ENCODE results near the gene SHKBP1. TPM values are rescaled to one million over a fixed set of nuclear protein-coding genes. Genes with fewer than 3 reads are reported as not detected.

SHKBP1 gene
- total RNA-seq, 1 experiment from 2014 or later: 16.2 TPM

DNA sequence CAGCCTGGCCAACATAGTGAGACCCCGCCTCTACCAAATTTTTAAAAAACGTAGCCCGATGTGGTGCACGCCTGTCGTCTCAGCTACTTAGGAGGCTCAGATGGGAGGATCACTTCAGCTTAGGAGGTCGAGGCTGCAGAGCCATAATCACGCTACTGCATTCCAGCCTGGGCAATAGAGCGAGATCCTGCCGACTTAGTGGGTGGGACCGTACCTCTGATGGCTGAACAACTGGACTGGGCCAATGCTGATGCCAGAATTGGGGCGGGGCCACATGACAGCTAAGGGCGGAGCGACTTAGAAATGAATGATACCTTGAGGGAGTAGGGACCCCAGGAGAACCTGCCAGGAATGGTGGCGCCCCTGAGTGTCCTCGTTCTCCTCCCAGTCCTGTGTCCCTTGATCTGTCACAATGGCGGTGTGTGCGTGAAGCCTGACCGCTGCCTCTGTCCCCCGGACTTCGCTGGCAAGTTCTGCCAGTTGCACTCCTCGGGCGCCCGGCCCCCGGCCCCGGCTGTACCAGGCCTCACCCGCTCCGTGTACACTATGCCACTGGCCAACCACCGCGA, 28.1 kb downstream of the SHKBP1 start:
- DNase-seq (ENCODE audit: low read depth in 1 of 2, low spot score in 2 of 2): no peak
- H3K4me1 ChIP-seq (replicated peaks): peaks cover 54% of the 10 kb centered on the region
- H3K4me3 ChIP-seq: peak overlapping the region; percentile 38; the same call in 1 of the 2 replicates
- no peaks in the 10 kb centered on the region for H3K9me3 ChIP-seq (replicated peaks)
- peaks cover 19% of the 10 kb centered on the region for H3K27me3 ChIP-seq (replicated peaks)
- no peaks in the 10 kb centered on the region for H3K36me3 ChIP-seq
- H3K27ac ChIP-seq: no peak overlapping the region

DNA sequence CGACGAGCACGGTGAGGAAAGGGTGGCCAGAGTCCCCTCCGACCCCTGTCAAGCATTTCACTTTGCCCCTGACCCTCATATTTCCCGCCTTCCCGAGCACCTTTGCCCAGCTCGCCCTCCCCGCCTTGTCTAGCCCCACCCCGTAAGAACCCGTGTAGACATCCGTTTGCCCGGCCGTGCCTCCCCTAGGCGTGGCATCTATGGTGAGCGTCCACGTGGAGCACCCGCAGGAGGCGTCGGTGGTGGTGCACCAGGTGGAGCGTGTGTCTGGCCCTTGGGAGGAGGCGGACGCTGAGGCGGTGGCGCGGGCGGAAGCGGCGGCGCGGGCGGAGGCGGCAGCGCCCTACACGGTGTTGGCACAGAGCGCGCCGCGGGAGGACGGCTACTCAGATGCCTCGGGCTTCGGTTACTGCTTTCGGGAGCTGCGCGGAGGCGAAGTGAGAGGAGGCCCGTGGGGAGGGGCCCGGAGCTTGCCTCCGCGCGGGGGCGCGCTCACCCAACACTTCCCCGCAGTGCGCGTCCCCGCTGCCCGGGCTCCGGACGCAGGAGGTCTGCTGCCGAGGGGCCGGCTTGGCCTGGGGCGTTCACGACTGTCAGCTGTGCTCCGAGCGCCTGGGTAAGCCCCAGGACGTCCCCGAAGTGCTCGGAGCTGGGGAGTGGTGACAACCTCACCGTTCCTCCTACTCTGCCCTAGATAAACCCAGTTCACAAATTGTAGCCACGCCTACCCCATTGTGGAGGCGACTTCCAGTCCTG, 28.7 kb downstream of the SHKBP1 start:
- peaks cover 59% of the 10 kb centered on the region for H3K4me1 ChIP-seq (replicated peaks)
- H3K36me3 ChIP-seq: no peaks in the 10 kb centered on the region
- no peaks in the 10 kb centered on the region for H3K9me3 ChIP-seq (replicated peaks)
- peaks cover 12% of the 10 kb centered on the region for H3K27me3 ChIP-seq (replicated peaks)
- no peak overlapping the region for H3K27ac ChIP-seq
- peak in 1 of 2 experiments; percentile 58 for DNase-seq (ENCODE audit: low read depth in 1 of 2, low spot score in 2 of 2)
- H3K4me3 ChIP-seq: peak overlapping the region; percentile 38

DNA sequence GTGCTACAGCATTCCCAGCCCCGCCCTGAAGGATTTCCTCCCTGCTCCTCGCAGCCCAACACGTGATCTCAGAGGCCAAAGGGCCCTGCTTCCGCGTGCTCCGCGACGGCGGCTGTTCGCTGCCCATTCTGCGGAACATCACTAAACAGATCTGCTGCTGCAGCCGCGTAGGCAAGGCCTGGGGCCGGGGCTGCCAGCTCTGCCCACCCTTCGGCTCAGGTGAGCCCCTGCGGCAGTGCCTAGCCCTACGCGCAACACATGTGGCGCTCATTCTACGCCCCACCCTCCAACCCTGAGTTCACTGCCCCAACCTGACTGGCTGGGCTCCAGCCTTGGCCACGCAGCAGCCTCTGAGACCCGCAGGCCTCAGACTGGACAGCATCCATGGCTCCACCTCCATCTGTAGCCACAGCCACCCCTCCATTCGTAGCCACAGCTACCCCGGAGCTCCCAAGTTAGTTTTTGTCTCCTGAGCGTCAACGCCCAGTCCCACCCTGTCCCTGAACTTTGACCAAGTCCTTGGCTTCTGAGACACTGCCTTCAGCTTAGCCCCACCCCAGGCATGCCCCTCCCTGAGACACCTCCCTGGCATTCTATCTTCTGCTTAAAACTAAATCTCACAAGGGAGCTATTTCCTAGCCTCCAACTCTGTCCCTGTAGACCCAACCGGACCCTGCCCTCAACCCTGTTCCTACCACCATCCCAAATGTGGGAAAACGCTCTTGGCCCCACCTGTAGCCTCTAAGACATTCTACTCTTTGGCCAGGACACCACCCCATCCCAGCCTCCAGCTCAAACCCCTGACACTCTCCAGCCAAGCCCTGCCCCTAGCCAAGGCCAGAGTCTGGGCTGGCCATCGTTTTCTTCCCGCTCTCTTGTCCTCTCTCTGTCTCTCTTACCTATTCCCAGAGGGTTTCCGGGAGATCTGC, 30.9 kb downstream of the SHKBP1 start:
- Histone ChIP-seq H3K9me3 (replicated peaks) (no peaks in the 10 kb centered on the region), H3K4me3 (no peak overlapping the region), H3K36me3 (no peaks in the 10 kb centered on the region), H3K4me1 (replicated peaks) (peaks cover 46% of the 10 kb centered on the region), H3K27ac (no peak overlapping the region), H3K27me3 (replicated peaks) (no peaks in the 10 kb centered on the region)
- DNase-seq (ENCODE audit: low read depth in 1 of 2, low spot score in 2 of 2): no peak

DNA sequence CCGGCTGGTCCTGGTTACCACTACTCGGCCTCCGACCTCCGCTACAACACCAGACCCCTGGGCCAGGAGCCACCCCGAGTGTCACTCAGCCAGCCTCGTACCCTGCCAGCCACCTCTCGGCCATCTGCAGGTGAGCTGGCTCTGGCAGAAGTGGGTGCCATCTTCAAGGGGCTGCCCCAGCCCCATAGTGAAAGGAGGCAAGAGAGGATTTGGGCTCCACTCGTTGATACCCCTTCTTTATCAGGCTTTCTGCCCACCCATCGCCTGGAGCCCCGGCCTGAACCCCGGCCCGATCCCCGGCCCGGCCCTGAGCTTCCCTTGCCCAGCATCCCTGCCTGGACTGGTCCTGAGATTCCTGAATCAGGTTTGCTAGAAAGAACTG, 31.6 kb downstream of the SHKBP1 start:
- Histone ChIP-seq H3K4me3 (no peak overlapping the region), H3K27me3 (replicated peaks) (no peaks in the 10 kb centered on the region), H3K27ac (no peak overlapping the region), H3K36me3 (no peaks in the 10 kb centered on the region), H3K9me3 (replicated peaks) (no peaks in the 10 kb centered on the region), H3K4me1 (replicated peaks) (peaks cover 40% of the 10 kb centered on the region)
- no peak for DNase-seq (ENCODE audit: low read depth in 1 of 2, low spot score in 2 of 2)

DNA sequence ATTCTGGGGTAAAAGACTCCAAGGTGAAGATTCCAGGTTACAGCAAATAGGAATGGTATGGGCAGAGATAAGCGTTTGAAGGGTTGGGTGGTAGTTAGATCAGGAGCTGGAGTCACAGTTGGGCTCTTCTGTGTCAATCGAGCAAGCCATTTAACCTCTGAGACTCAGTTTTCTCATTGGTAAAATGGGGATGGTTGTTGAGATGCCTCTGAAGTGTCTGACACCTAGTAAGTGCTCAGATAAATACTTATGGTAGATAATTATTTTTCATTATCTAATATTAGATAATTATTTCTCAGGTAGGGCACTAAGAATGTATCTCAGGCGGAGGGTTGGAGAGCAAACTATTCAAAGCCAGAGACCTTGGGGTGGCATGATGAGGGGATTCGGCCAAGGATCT, 32.3 kb downstream of the SHKBP1 start:
- Histone ChIP-seq H3K36me3 (no peaks in the 10 kb centered on the region), H3K4me3 (no peak overlapping the region), H3K4me1 (replicated peaks) (peaks cover 36% of the 10 kb centered on the region), H3K9me3 (replicated peaks) (no peaks in the 10 kb centered on the region), H3K27ac (no peak overlapping the region), H3K27me3 (replicated peaks) (no peaks in the 10 kb centered on the region)
- no peak for DNase-seq (ENCODE audit: low read depth in 1 of 2, low spot score in 2 of 2)

DNA sequence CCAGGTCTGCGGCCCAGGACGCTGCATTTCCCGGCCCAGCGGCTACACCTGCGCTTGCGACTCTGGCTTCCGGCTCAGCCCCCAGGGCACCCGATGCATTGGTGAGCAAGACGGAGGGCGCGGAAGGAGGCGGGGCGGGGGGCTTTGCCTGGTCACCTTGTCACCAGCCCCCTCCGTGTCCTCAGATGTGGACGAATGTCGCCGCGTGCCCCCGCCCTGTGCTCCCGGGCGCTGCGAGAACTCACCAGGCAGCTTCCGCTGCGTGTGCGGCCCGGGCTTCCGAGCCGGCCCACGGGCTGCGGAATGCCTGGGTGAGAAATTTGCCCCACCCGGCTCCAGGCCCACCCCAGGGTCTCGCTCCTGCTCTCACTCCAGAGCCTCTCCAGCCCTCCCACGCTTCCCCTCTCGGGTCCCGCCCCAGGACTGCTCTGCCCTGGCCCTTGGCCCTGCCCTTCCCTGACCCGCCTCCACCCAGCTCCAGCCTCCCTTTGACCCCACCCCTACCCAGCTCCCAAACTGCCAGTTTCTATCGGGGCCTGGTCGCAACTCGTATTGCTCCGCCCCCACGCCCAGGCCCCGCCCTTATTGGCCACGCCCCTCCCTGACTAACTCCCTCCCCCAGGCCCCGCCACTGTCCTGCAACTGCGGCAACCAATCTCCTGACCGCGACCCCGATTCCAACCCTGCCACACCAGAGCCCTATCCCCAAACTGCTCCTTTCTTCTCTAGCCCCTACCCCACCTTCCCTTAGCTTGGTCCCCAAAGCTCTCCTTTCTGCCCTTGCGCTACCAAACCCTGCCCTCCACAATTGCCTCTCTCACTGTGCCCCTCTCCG, 33.1 kb downstream of the SHKBP1 start:
- DNase-seq (ENCODE audit: low read depth in 1 of 2, low spot score in 2 of 2): peak; percentile 48 to 95
- Histone ChIP-seq H3K4me1 (replicated peaks) (peaks cover 33% of the 10 kb centered on the region), H3K4me3 (peak overlapping the region; percentile 36), H3K36me3 (no peaks in the 10 kb centered on the region), H3K27ac (no peak overlapping the region), H3K27me3 (replicated peaks) (no peaks in the 10 kb centered on the region), H3K9me3 (replicated peaks) (no peaks in the 10 kb centered on the region)

DNA sequence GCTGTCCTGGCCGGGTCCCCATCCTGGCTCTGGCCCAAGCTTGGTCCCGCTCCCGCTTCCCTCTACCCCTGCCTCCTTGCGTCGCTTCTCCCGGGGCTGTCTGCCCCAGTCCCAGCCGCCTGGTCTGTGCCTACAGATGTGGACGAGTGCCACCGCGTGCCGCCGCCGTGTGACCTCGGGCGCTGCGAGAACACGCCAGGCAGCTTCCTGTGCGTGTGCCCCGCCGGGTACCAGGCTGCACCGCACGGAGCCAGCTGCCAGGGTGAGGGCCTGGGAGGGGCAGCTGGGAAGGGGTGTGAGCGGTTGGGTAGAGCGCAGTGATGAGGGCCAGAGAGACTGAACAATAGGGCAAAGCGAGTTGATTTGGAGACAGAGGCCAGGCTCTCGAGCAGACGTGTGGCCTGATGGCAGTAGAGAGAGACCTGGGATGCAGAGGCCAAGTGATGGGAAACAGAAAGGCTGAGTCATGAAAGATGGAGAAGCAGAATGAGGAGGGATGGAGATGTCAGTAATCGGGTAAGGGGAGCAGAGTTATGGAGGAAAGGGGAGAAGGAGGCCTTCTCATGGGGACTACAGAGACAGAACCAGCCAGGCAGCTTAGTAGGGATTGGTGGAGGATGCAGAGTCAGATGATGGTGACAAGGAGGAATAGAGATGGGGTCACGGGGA, 33.9 kb downstream of the SHKBP1 start:
- no peak overlapping the region for H3K27ac ChIP-seq
- peaks cover 29% of the 10 kb centered on the region for H3K4me1 ChIP-seq (replicated peaks)
- no peaks in the 10 kb centered on the region for H3K36me3 ChIP-seq
- H3K9me3 ChIP-seq (replicated peaks): no peaks in the 10 kb centered on the region
- H3K27me3 ChIP-seq (replicated peaks): no peaks in the 10 kb centered on the region
- H3K4me3 ChIP-seq: peak overlapping the region; percentile 36
- no peak for DNase-seq (ENCODE audit: low read depth in 1 of 2, low spot score in 2 of 2)

DNA sequence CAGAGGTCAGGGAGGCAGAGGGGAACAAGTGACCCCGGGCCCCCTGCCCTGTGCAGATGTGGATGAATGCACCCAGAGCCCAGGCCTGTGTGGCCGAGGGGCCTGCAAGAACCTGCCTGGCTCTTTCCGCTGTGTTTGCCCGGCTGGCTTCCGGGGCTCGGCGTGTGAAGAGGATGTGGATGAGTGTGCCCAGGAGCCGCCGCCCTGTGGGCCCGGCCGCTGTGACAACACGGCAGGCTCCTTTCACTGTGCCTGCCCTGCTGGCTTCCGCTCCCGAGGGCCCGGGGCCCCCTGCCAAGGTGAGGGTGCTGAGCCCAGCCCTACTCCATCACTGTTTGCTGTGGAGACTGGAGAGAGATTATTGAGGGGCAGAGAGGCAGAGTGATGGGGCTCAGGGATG, 34.4 kb downstream of the SHKBP1 start:
- no peaks in the 10 kb centered on the region for H3K9me3 ChIP-seq (replicated peaks)
- no peaks in the 10 kb centered on the region for H3K27me3 ChIP-seq (replicated peaks)
- H3K4me3 ChIP-seq: no peak overlapping the region
- no peak overlapping the region for H3K27ac ChIP-seq
- H3K4me1 ChIP-seq (replicated peaks): peaks cover 27% of the 10 kb centered on the region
- no peak for DNase-seq (ENCODE audit: low read depth in 1 of 2, low spot score in 2 of 2)
- H3K36me3 ChIP-seq: no peaks in the 10 kb centered on the region

DNA sequence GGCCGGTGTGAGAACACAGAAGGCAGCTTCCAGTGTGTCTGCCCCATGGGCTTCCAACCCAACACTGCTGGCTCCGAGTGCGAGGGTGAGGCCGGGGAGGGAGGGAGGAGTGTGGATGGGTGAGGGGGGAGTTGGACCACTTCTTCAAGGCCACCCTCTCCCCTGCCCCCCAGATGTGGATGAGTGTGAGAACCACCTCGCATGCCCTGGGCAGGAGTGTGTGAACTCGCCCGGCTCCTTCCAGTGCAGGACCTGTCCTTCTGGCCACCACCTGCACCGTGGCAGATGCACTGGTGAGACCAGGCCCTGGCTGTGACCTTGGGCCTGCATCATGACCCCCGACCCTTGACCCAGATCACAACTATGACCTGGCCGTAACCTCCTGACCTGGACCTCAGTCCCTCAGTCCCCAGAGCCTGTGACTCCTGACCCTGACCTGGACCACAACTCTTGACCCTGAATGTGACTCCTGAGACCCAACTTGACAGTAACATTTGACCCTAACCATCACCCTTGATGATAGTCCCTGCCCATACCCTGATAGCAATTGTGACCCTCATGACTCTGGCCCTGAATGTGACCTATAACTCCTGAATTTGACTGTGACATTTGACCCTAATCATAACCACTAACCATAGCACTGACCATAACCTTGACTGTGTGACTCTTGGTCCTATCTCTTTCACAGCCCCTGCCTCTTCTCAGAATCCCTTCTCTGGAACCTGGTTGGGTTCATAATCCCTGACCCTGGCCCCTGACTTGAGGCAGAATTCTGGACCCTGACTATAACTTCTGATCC, 35.4 kb downstream of the SHKBP1 start:
- peaks cover 27% of the 10 kb centered on the region for H3K4me1 ChIP-seq (replicated peaks)
- no peaks in the 10 kb centered on the region for H3K36me3 ChIP-seq
- H3K27me3 ChIP-seq (replicated peaks): no peaks in the 10 kb centered on the region
- no peak for DNase-seq (ENCODE audit: low read depth in 1 of 2, low spot score in 2 of 2)
- H3K27ac ChIP-seq: no peak overlapping the region
- no peak overlapping the region for H3K4me3 ChIP-seq
- no peaks in the 10 kb centered on the region for H3K9me3 ChIP-seq (replicated peaks)

DNA sequence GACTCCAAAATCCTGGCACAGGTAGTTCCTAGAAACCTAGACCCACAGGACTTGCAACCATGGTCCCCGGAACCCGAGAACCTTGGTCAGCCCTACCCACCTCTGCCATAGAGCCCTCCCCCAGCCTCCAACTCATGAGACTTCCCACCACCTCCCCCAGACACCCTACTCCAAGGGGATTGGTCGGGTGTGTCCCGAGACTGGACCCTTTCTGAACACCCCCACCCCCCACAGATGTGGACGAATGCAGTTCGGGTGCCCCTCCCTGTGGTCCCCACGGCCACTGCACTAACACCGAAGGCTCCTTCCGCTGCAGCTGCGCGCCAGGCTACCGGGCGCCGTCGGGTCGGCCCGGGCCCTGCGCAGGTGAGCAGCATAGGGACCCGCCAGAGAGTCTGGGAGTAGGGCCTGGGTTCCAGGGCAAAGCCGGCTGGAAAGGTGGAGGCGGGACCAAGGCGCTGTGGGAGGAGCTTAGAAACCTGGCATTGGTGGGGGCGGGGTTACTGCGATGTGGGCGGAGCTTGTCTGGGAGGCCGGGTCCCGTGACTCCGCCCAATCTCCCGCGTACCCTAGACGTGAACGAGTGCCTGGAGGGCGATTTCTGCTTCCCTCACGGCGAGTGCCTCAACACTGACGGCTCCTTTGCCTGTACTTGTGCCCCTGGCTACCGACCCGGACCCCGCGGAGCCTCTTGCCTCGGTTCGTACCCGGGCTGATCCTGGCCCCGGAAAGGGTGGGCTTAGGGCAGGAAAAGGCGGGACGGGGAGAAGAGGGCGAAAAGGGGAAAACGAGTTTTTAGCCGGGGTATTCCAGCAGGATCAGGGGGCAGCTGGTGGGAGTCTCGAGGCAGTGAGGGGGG, 36.4 kb downstream of the SHKBP1 start:
- Histone ChIP-seq H3K9me3 (replicated peaks) (no peaks in the 10 kb centered on the region), H3K27ac (peak overlapping the region; percentile 58), H3K27me3 (replicated peaks) (no peaks in the 10 kb centered on the region), H3K4me3 (peak overlapping the region; percentile 48), H3K4me1 (replicated peaks) (peaks cover 27% of the 10 kb centered on the region), H3K36me3 (no peaks in the 10 kb centered on the region)
- peak; percentile 73 to 82 for DNase-seq (ENCODE audit: low read depth in 1 of 2, low spot score in 2 of 2)

DNA sequence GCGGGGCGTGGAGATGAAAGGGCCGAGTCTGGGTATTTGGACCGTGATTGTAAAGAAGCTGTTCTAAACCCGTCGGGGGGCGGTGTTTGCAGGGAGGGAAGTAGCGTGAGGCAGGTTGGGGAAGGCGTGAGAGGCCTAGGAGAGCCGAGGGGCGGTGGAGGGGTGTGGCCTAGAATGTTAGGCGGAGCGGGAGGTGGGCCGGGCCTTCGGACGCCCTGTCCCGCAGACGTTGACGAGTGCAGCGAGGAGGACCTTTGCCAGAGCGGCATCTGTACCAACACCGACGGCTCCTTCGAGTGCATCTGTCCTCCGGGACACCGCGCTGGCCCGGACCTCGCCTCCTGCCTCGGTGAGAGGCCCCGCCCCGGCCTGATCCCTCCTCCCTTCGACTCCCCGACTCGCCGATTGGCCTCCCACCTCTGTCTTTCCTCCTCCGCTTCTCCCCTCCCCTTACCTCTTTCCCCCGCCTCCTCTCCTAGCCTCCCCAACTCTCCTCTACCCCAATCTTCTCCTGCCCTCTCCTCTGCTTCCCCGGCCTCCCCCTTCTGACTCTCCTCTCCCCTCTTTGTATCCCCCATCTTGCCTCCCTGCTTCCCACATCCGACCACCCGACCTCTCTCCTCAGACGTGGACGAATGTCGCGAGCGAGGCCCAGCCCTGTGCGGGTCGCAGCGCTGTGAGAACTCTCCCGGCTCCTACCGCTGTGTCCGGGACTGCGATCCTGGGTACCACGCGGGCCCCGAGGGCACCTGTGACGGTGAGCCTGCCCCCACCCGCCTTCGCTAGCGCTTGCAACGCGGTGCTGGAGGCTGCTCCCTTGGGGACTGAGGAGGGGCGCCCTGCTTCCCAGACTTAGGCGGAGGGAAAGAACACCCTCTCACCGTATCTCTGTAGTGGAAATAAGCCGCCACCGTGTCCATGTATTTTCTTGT, 37.3 kb downstream of the SHKBP1 start:
- H3K4me3 ChIP-seq: peak overlapping the region; percentile 48
- H3K27ac ChIP-seq: peak overlapping the region; percentile 58
- peaks cover 27% of the 10 kb centered on the region for H3K4me1 ChIP-seq (replicated peaks)
- peak; percentile 91 to 92 for DNase-seq (ENCODE audit: low read depth in 1 of 2, low spot score in 2 of 2)
- peaks cover 3% of the 10 kb centered on the region; the same call in 1 of the 2 replicates for H3K36me3 ChIP-seq
- H3K27me3 ChIP-seq (replicated peaks): no peaks in the 10 kb centered on the region
- H3K9me3 ChIP-seq (replicated peaks): no peaks in the 10 kb centered on the region
